Measurements from ENCODE around the gene RTN4RL2.

DNA sequence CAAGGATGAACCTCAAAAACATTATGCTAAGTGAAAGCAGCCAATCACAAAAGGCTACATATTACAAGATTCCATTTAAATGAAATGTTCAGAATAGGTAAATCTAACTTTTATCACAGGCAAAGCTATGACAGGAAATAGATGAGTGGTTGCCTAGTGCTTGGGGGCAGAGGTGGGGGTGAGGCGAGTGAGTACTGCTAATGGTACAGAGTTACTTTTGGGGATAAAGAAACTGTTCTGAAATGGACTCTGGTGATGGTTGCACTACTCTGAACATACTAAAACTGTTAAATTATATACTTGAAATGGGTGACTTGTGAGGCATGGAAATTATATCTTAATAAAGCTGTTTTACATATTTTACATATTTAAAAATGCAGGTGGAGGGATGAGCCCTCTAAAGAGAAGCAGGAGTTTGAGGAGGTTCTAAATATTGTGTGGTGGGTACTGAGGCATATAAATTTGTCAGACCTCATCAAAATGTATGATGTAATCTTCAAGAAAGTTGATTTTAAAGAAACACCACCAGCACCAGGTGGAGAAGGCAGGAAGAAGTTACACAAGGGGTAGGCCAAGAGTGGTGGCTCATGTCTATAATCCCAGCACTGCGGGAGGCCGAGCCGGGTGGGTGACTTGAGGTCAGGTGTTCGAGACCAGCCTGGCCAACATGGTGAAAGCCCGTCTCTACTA, 51.6 kb downstream of the RTN4RL2 start:
- TF ChIP-seq, protein P1, sequence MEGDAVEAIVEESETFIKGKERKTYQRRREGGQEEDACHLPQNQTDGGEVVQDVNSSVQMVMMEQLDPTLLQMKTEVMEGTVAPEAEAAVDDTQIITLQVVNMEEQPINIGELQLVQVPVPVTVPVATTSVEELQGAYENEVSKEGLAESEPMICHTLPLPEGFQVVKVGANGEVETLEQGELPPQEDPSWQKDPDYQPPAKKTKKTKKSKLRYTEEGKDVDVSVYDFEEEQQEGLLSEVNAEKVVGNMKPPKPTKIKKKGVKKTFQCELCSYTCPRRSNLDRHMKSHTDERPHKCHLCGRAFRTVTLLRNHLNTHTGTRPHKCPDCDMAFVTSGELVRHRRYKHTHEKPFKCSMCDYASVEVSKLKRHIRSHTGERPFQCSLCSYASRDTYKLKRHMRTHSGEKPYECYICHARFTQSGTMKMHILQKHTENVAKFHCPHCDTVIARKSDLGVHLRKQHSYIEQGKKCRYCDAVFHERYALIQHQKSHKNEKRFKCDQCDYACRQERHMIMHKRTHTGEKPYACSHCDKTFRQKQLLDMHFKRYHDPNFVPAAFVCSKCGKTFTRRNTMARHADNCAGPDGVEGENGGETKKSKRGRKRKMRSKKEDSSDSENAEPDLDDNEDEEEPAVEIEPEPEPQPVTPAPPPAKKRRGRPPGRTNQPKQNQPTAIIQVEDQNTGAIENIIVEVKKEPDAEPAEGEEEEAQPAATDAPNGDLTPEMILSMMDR (IDR thresholded peaks at IDR 0.05; ENCODE audit: low read depth, low read length, poor library complexity, severe bottlenecking) = no peak
- no peak for TF ChIP-seq EZH2phosphoT487 (IDR thresholded peaks at IDR 0.05; ENCODE audit: borderline replicate concordance, low read length)

Measured in DOHH2 (cell line).